ENCODE data around the gene MN1. TPM values are rescaled to one million over a fixed set of nuclear protein-coding genes. Genes with fewer than 3 reads are reported as not detected.

MN1 gene
- polyA plus RNA-seq, 4 donors, result 0.81 to 2.6 (median 2.1) TPM; not detected in 1

GRCh38 chr22:27844256-27844655 lies 42.7 kb upstream of the MN1 start:
- FAIRE-seq (no peak), DNase-seq (no peak)
- WGBS, 3 donors, result 87 to 93% (median 92%) methylated on average over 6 of the region's 6 CpGs
- no peaks in the 10 kb centered on the region for H3K27me3 ChIP-seq (ENCODE audit: control insufficient read depth in 3 of 3, insufficient read depth in 3 of 3, low read length in 3 of 3)
- H3K9me3 ChIP-seq (ENCODE audit: control insufficient read depth in 2 of 2, insufficient read depth in 1 of 2, low read depth in 1 of 2, low read length in 1 of 2), result no peaks in the 10 kb centered on the region
- peaks cover 0 to 19% (median 0%) of the 10 kb centered on the region in 3 donors for H3K36me3 ChIP-seq (ENCODE audit: control insufficient read depth in 3 of 3, insufficient read depth in 2 of 3, low read depth in 1 of 3, low read length in 3 of 3)
- H3K4me1 ChIP-seq (ENCODE audit: control insufficient read depth in 3 of 3, insufficient read depth in 2 of 3, low read depth in 1 of 3, low read length in 2 of 3), result peaks cover 0 to 17% (median 0%) of the 10 kb centered on the region in 3 donors
- no peak overlapping the region for H3K4me3 ChIP-seq (ENCODE audit: low read depth in 1 of 3, low read length in 3 of 3)
- H3K27ac ChIP-seq (ENCODE audit: low read depth in 1 of 3, low read length in 2 of 3), result no peak overlapping the region

GRCh38 chr22:27843441-27843840 lies 41.9 kb upstream of the MN1 start:
- WGBS, 3 donors, result 70 to 75% (median 71%) methylated on average over 7 of the region's 7 CpGs
- DNase-seq (no peak), FAIRE-seq (no peak)
- Histone ChIP-seq H3K4me3 (ENCODE audit: low read depth in 1 of 3, low read length in 3 of 3) (no peak overlapping the region), H3K27ac (ENCODE audit: low read depth in 1 of 3, low read length in 2 of 3) (no peak overlapping the region), H3K4me1 (ENCODE audit: control insufficient read depth in 3 of 3, insufficient read depth in 2 of 3, low read depth in 1 of 3, low read length in 2 of 3) (peaks cover 0 to 17% (median 0%) of the 10 kb centered on the region in 3 donors), H3K27me3 (ENCODE audit: control insufficient read depth in 3 of 3, insufficient read depth in 3 of 3, low read length in 3 of 3) (no peaks in the 10 kb centered on the region), H3K36me3 (ENCODE audit: control insufficient read depth in 3 of 3, insufficient read depth in 2 of 3, low read depth in 1 of 3, low read length in 3 of 3) (peaks cover 0 to 14% (median 0%) of the 10 kb centered on the region in 3 donors), H3K9me3 (ENCODE audit: control insufficient read depth in 2 of 2, insufficient read depth in 1 of 2, low read depth in 1 of 2, low read length in 1 of 2) (no peaks in the 10 kb centered on the region)

DNA sequence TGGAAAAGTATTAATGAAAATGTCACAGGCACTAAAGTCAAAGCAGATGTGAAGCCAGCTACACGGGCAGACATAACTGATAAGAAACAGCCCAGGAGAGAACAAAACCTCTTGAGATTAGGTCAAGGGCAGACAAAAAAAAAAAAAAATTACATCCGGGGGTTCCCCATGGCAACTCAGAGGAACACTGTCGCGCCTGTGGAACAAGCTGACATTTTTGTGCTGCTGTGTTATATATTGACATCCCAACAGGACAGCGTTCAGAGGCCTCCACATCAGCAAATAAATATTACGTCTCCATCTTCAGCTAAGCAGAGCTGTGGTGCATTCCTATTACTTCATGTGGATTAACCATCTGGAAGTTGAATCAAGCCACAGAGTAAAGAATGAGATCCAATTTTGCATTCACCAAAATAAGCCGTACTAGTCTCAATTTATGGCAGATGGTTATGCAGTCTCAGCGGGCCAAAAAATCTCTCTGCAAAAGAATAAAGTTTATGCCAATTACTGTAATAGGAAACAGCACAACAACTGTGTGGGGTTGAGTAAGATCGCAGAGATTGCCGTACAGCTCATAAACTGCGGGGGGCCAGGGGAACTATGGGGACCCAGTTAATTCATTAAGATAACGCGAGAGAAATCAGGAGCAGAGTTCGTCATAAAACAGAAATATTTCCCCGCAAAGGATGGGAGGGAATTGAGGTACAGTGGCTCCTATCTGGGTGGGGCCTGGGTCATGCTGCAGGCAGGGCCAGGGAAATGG lies 41.3 kb upstream of the MN1 start:
- Histone ChIP-seq H3K27me3 (ENCODE audit: control insufficient read depth in 3 of 3, insufficient read depth in 3 of 3, low read length in 3 of 3) (no peaks in the 10 kb centered on the region), H3K4me3 (ENCODE audit: low read depth in 1 of 3, low read length in 3 of 3) (no peak overlapping the region), H3K27ac (ENCODE audit: low read depth in 1 of 3, low read length in 2 of 3) (no peak overlapping the region), H3K4me1 (ENCODE audit: control insufficient read depth in 3 of 3, insufficient read depth in 2 of 3, low read depth in 1 of 3, low read length in 2 of 3) (peaks cover 0 to 17% (median 0%) of the 10 kb centered on the region in 3 donors), H3K9me3 (ENCODE audit: control insufficient read depth in 2 of 2, insufficient read depth in 1 of 2, low read depth in 1 of 2, low read length in 1 of 2) (peaks cover 0 to under 1% of the 10 kb centered on the region in 2 donors), H3K36me3 (ENCODE audit: control insufficient read depth in 3 of 3, insufficient read depth in 2 of 3, low read depth in 1 of 3, low read length in 3 of 3) (peaks cover 0 to 14% (median 0%) of the 10 kb centered on the region in 3 donors)
- DNase-seq, result no peak
- 71 to 86% (median 85%) methylated on average over 15 of the region's 15 CpGs for WGBS, 3 donors
- no peak for FAIRE-seq

GRCh38 chr22:27842201-27842600 lies 40.6 kb upstream of the MN1 start:
- Histone ChIP-seq H3K4me1 (ENCODE audit: control insufficient read depth in 3 of 3, insufficient read depth in 2 of 3, low read depth in 1 of 3, low read length in 2 of 3) (peaks cover 0 to 17% (median 0%) of the 10 kb centered on the region in 3 donors), H3K27me3 (ENCODE audit: control insufficient read depth in 3 of 3, insufficient read depth in 3 of 3, low read length in 3 of 3) (no peaks in the 10 kb centered on the region), H3K9me3 (ENCODE audit: control insufficient read depth in 2 of 2, insufficient read depth in 1 of 2, low read depth in 1 of 2, low read length in 1 of 2) (peaks cover 0 to 6% of the 10 kb centered on the region in 2 donors), H3K4me3 (ENCODE audit: low read depth in 1 of 3, low read length in 3 of 3) (no peak overlapping the region), H3K36me3 (ENCODE audit: control insufficient read depth in 3 of 3, insufficient read depth in 2 of 3, low read depth in 1 of 3, low read length in 3 of 3) (peaks cover 0 to 14% (median 0%) of the 10 kb centered on the region in 3 donors), H3K27ac (ENCODE audit: low read depth in 1 of 3, low read length in 2 of 3) (no peak overlapping the region)
- no peak for DNase-seq
- 89 to 92% (median 90%) methylated on average over 1 of the region's 1 CpG for WGBS, 3 donors
- no peak for FAIRE-seq

- Histone ChIP-seq H3K4me1 (ENCODE audit: control insufficient read depth in 3 of 3, insufficient read depth in 2 of 3, low read depth in 1 of 3, low read length in 2 of 3) (peaks cover 0 to 21% (median 0%) of the 10 kb centered on the region in 3 donors), H3K36me3 (ENCODE audit: control insufficient read depth in 3 of 3, insufficient read depth in 2 of 3, low read depth in 1 of 3, low read length in 3 of 3) (peaks cover 0 to 8% (median 0%) of the 10 kb centered on the region in 3 donors), H3K27ac (ENCODE audit: low read depth in 1 of 3, low read length in 2 of 3) (no peak overlapping the region), H3K4me3 (ENCODE audit: low read depth in 1 of 3, low read length in 3 of 3) (no peak overlapping the region), H3K27me3 (ENCODE audit: control insufficient read depth in 3 of 3, insufficient read depth in 3 of 3, low read length in 3 of 3) (no peaks in the 10 kb centered on the region), H3K9me3 (ENCODE audit: control insufficient read depth in 2 of 2, insufficient read depth in 1 of 2, low read depth in 1 of 2, low read length in 1 of 2) (peaks cover 0 to 6% of the 10 kb centered on the region in 2 donors)
- WGBS, 3 donors, result 94 to 97% (median 96%) methylated on average over 7 of the region's 7 CpGs
- no peak for FAIRE-seq
- no peak for DNase-seq
Measured at GRCh38 chr22:27840436-27840835, 38.9 kb upstream of the MN1 start.

DNA sequence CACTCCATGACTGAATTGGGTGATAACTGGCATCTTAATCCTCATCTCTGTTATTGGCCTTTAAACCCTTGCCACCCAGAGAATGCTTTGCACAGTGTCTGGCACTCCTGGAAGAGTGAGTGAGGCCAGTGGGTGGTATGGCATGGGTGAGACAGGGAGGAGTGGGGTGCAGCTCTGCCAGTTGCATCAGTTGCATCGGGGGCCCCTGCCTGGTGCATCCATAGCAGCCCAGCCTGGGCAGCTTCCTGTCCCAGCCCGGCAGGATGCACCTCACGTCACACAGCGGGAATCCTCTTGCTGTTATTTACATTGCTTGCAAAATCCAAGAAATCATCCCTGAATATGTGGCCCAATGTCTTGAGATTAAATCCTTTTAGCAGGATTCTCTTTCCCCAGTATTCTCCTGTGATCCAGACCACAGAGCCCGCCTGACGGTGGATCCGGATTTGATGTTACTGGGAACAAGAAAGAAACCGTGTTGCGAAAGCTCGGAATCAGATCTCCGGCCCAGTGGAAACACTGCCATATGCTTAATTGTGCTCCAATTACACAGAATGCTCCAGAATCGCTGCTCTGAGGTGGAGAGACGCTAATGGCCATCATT lies 37.6 kb upstream of the MN1 start:
- Histone ChIP-seq H3K9me3 (ENCODE audit: control insufficient read depth in 2 of 2, insufficient read depth in 1 of 2, low read depth in 1 of 2, low read length in 1 of 2) (peaks cover 0 to 6% of the 10 kb centered on the region in 2 donors), H3K27ac (ENCODE audit: low read depth in 1 of 3, low read length in 2 of 3) (no peak overlapping the region), H3K27me3 (ENCODE audit: control insufficient read depth in 3 of 3, insufficient read depth in 3 of 3, low read length in 3 of 3) (no peaks in the 10 kb centered on the region), H3K4me3 (ENCODE audit: low read depth in 1 of 3, low read length in 3 of 3) (no peak overlapping the region), H3K4me1 (ENCODE audit: control insufficient read depth in 3 of 3, insufficient read depth in 2 of 3, low read depth in 1 of 3, low read length in 2 of 3) (peaks cover 0 to 16% (median 0%) of the 10 kb centered on the region in 3 donors), H3K36me3 (ENCODE audit: control insufficient read depth in 3 of 3, insufficient read depth in 2 of 3, low read depth in 1 of 3, low read length in 3 of 3) (no peaks in the 10 kb centered on the region)
- no peak for FAIRE-seq
- WGBS, 3 donors, result 91 to 95% (median 91%) methylated on average over 13 of the region's 13 CpGs
- DNase-seq, result no peak

- Histone ChIP-seq H3K9me3 (ENCODE audit: control insufficient read depth in 2 of 2, insufficient read depth in 1 of 2, low read depth in 1 of 2, low read length in 1 of 2) (peaks cover 0 to 6% of the 10 kb centered on the region in 2 donors), H3K4me3 (ENCODE audit: low read depth in 1 of 3, low read length in 3 of 3) (no peak overlapping the region), H3K4me1 (ENCODE audit: control insufficient read depth in 3 of 3, insufficient read depth in 2 of 3, low read depth in 1 of 3, low read length in 2 of 3) (peaks cover 0 to 9% (median 0%) of the 10 kb centered on the region in 3 donors), H3K27me3 (ENCODE audit: control insufficient read depth in 3 of 3, insufficient read depth in 3 of 3, low read length in 3 of 3) (no peaks in the 10 kb centered on the region), H3K36me3 (ENCODE audit: control insufficient read depth in 3 of 3, insufficient read depth in 2 of 3, low read depth in 1 of 3, low read length in 3 of 3) (no peaks in the 10 kb centered on the region), H3K27ac (ENCODE audit: low read depth in 1 of 3, low read length in 2 of 3) (no peak overlapping the region)
- peak in 1 of 2 donors; percentile 18 for DNase-seq
- 69 to 74% (median 70%) methylated on average over 10 of the region's 10 CpGs for WGBS, 3 donors
- no peak for FAIRE-seq
Measured at GRCh38 chr22:27836181-27836580, 34.6 kb upstream of the MN1 start.

DNA sequence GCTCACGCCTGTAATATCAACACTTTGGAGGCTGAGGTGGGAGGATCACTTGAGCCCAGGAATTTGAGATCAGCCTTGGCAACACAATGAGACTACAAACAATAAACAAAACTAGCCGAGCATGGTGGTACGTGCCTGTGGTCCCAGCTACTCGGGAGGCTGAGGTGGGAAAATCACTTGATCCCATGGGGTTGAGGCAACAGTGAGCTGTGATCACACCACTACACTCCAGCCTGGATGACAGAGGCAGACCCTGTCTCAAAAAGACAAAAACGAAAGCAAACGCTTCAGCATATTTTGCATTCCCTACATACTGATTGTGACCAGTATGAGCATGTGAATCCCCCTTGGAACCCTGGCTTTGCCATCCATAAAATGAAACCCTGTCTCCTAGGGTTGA lies 33.9 kb upstream of the MN1 start:
- Histone ChIP-seq H3K4me3 (ENCODE audit: low read depth in 1 of 3, low read length in 3 of 3) (no peak overlapping the region), H3K4me1 (ENCODE audit: control insufficient read depth in 3 of 3, insufficient read depth in 2 of 3, low read depth in 1 of 3, low read length in 2 of 3) (peaks cover 0 to 9% (median 0%) of the 10 kb centered on the region in 3 donors), H3K27ac (ENCODE audit: low read depth in 1 of 3, low read length in 2 of 3) (no peak overlapping the region), H3K9me3 (ENCODE audit: control insufficient read depth in 2 of 2, insufficient read depth in 1 of 2, low read depth in 1 of 2, low read length in 1 of 2) (peaks cover 0 to 6% of the 10 kb centered on the region in 2 donors), H3K36me3 (ENCODE audit: control insufficient read depth in 3 of 3, insufficient read depth in 2 of 3, low read depth in 1 of 3, low read length in 3 of 3) (no peaks in the 10 kb centered on the region), H3K27me3 (ENCODE audit: control insufficient read depth in 3 of 3, insufficient read depth in 3 of 3, low read length in 3 of 3) (no peaks in the 10 kb centered on the region)
- FAIRE-seq, result no peak
- DNase-seq, result no peak
- 81 to 90% (median 85%) methylated on average over 6 of the region's 6 CpGs for WGBS, 3 donors
